ENCODE data around the gene NDUFA12.

The NDUFA12 gene

DNA sequence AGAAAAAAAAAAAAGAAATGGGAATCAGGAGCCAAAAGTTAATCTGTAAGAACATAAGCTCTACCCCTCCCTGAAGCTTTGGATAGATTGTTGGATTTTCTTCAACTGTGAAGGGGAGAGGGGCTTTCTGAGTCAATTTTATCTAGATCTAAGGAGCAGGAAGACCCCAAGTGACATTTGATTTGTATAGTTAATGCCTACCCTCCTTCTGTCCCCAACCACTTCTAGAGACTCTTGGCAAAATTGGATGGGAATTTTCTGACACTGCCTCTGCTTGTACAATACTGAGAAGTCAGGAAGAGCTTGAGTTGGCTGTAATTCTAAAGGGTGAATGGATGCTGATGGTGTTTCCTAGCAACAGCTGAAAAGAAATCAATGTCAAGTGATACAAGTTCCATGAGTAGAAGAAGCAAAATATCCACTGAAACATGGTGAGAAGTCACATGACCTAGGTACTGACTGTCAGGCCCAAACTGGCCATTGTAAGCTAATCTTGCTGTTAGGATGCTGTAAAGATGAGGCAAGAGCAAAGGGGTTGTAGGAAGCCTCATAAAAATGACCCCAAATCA is 42.2 kb downstream of the NDUFA12 start:
- H3K9me3 ChIP-seq (ENCODE audit: control insufficient read depth, low read length) = no peaks in the 10 kb centered on the region
- no peaks in the 10 kb centered on the region for H3K4me1 ChIP-seq (ENCODE audit: control insufficient read depth, insufficient read depth, low read length)
- H3K27me3 ChIP-seq (replicated peaks; ENCODE audit: control insufficient read depth, insufficient read depth, low read length) = no peaks in the 10 kb centered on the region
- H3K36me3 ChIP-seq (ENCODE audit: control insufficient read depth, insufficient read depth, low read length, severe bottlenecking) = no peaks in the 10 kb centered on the region
- no peak for DNase-seq (ENCODE audit: low read depth)
- H3K4me3 ChIP-seq (ENCODE audit: low read length) = no peak overlapping the region
- no peak overlapping the region for H3K9ac ChIP-seq (ENCODE audit: low read length)

DNA sequence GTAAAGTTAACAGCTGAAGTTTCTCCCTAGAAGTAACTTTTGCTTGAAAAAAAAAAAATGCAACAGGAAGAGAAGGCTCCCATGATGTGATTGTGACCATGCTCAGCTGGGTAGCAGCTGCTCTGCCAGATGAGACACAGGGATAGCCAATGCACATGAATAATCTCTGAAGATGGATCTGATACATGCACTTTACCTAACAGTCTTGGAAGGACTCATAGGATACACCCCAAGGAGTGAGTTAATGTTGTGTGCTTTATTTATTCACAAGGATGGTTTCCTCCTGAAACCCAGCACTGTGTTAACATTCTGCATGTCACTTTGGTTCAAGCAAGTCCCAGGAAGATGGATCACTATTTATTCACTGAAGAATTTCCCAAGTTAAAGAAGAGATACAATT is 46.5 kb downstream of the NDUFA12 start:
- Histone ChIP-seq H3K4me1 (ENCODE audit: control insufficient read depth, insufficient read depth, low read length) (peaks cover 9% of the 10 kb centered on the region), H3K9ac (ENCODE audit: low read length) (no peak overlapping the region), H3K27me3 (replicated peaks; ENCODE audit: control insufficient read depth, insufficient read depth, low read length) (no peaks in the 10 kb centered on the region), H3K4me3 (ENCODE audit: low read length) (no peak overlapping the region), H3K36me3 (ENCODE audit: control insufficient read depth, insufficient read depth, low read length, severe bottlenecking) (no peaks in the 10 kb centered on the region), H3K9me3 (ENCODE audit: control insufficient read depth, low read length) (no peaks in the 10 kb centered on the region)
- DNase-seq (ENCODE audit: low read depth) = no peak

DNA sequence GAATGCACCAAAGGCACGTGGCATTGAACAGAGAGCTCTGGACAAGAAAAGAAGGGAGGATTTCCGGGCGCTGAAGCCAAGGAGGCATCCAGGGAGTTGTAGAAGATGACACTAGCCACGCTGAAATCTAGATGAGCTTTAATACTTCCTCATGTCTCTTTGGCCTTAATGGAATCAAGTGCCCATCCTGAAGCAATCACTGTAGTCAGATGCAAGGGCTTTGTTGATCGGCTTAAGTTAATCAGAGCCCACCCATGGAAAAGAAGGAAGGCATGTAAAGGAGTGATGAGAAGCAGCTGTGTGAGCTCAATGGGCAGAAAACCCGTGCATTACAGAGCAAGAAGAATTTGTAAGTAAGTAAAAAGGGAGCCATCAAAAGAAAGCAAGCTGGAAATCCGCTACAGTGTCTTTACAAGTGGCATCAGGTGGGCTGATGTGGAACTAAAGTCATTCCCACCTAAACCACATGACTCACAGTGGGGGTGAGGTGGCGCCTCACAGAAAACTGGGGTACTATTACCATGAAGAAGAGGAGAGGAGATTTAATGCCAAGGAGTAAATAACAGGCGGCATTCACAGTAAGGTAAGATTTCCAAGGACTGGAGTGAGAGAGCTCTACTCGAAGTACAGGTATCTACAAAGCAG is 48.4 kb downstream of the NDUFA12 start:
- Histone ChIP-seq H3K36me3 (ENCODE audit: control insufficient read depth, insufficient read depth, low read length, severe bottlenecking) (no peaks in the 10 kb centered on the region), H3K4me3 (ENCODE audit: low read length) (no peak overlapping the region), H3K9ac (ENCODE audit: low read length) (no peak overlapping the region), H3K27me3 (replicated peaks; ENCODE audit: control insufficient read depth, insufficient read depth, low read length) (no peaks in the 10 kb centered on the region), H3K9me3 (ENCODE audit: control insufficient read depth, low read length) (no peaks in the 10 kb centered on the region), H3K4me1 (ENCODE audit: control insufficient read depth, insufficient read depth, low read length) (peaks cover 9% of the 10 kb centered on the region)
- DNase-seq (ENCODE audit: low read depth) = no peak

- Histone ChIP-seq H3K4me3 (ENCODE audit: low read length) (no peak overlapping the region), H3K9me3 (ENCODE audit: control insufficient read depth, low read length) (no peaks in the 10 kb centered on the region), H3K36me3 (ENCODE audit: control insufficient read depth, insufficient read depth, low read length, severe bottlenecking) (no peaks in the 10 kb centered on the region), H3K4me1 (ENCODE audit: control insufficient read depth, insufficient read depth, low read length) (peaks cover 9% of the 10 kb centered on the region), H3K27me3 (replicated peaks; ENCODE audit: control insufficient read depth, insufficient read depth, low read length) (no peaks in the 10 kb centered on the region), H3K9ac (ENCODE audit: low read length) (no peak overlapping the region)
- DNase-seq (ENCODE audit: low read depth) = peak; percentile 19
Measured at GRCh38 chr12:94954029-94954685, 49.3 kb downstream of the NDUFA12 start.

- H3K4me1 ChIP-seq (ENCODE audit: control insufficient read depth, insufficient read depth, low read length) = peaks cover 9% of the 10 kb centered on the region
- no peak for DNase-seq (ENCODE audit: low read depth)
Measured at GRCh38 chr12:94952325-94952724, 51.2 kb downstream of the NDUFA12 start.

DNA sequence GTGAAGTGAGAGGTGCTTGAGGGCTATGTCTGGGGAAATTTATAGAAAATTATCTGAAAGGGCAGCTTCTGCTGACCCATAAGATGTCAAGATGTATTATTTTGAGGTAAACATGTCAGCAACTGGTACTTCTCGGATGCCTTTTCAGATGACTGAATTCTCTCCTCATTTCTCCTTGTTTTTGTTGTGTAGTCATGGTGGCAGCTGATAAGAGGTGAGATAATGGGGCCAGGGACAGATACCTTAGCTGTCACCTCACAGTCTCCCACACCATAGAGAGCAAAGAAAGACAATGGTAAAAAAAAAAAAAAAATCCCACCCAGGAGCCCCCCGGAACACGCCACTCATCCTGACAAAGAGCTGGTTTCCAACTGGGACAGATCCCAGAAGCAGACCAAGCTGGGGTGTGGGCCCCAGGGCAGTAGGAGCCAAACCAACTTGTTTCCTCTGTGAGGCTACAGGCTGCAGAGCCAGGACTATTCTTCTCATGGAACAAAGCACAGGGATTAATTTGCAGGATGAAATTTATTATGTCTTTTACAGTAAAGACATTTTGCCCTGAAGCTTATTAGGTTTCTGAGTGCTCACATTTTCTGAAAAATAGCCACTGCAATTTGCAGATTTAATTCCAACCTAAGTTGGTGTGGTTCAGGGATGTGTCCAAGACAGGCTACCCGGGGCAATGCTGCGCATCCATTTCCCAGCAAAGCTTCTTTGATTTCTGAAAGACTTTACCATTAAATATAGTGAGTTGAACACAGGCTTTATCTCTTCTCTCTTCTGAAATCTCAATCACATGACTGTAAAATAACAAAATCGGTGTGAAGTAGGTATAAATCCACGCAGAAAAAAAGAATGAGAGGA is 52.2 kb downstream of the NDUFA12 start:
- H3K9ac ChIP-seq (ENCODE audit: low read length) = no peak overlapping the region
- no peaks in the 10 kb centered on the region for H3K27me3 ChIP-seq (replicated peaks; ENCODE audit: control insufficient read depth, insufficient read depth, low read length)
- no peak for DNase-seq (ENCODE audit: low read depth)
- H3K4me3 ChIP-seq (ENCODE audit: low read length) = no peak overlapping the region
- H3K4me1 ChIP-seq (ENCODE audit: control insufficient read depth, insufficient read depth, low read length) = peaks cover 9% of the 10 kb centered on the region
- H3K9me3 ChIP-seq (ENCODE audit: control insufficient read depth, low read length) = no peaks in the 10 kb centered on the region
- no peaks in the 10 kb centered on the region for H3K36me3 ChIP-seq (ENCODE audit: control insufficient read depth, insufficient read depth, low read length, severe bottlenecking)

More at GRCh38 chr12:94952325-94952724, 51.2 kb downstream of the NDUFA12 start:
- no peaks in the 10 kb centered on the region for H3K9me3 ChIP-seq (ENCODE audit: control insufficient read depth, low read length)
- H3K36me3 ChIP-seq (ENCODE audit: control insufficient read depth, insufficient read depth, low read length, severe bottlenecking) = no peaks in the 10 kb centered on the region
- H3K9ac ChIP-seq (ENCODE audit: low read length) = no peak overlapping the region
- H3K27me3 ChIP-seq (replicated peaks; ENCODE audit: control insufficient read depth, insufficient read depth, low read length) = no peaks in the 10 kb centered on the region
- H3K4me3 ChIP-seq (ENCODE audit: low read length) = no peak overlapping the region

- Histone ChIP-seq H3K4me1 (ENCODE audit: control insufficient read depth, insufficient read depth, low read length) (peaks cover 5% of the 10 kb centered on the region), H3K9me3 (ENCODE audit: control insufficient read depth, low read length) (no peaks in the 10 kb centered on the region), H3K27me3 (replicated peaks; ENCODE audit: control insufficient read depth, insufficient read depth, low read length) (no peaks in the 10 kb centered on the region), H3K9ac (ENCODE audit: low read length) (no peak overlapping the region), H3K36me3 (ENCODE audit: control insufficient read depth, insufficient read depth, low read length, severe bottlenecking) (no peaks in the 10 kb centered on the region), H3K4me3 (ENCODE audit: low read length) (no peak overlapping the region)
- DNase-seq (ENCODE audit: low read depth) = no peak
Measured at GRCh38 chr12:94948232-94948810, 55.2 kb downstream of the NDUFA12 start.

DNA sequence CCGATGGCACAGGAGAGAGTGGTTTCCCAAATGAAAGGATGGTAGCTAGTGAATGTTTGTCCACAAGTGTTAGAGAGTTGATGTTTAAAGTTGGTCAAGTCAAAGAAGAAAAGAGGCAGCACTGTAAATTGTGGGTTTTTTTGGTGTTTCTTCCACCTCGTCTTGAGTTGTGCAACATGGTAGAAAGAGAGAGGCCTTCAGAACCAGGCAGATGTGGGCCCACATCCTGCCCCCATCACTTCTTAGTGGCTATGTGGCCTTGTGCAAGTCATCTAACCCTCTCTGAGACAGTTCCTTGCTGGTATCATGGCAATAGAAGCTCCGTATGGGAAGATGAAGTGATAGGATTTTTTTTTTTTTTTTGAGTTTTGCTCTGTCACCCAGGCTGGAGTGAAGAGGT is 60.8 kb downstream of the NDUFA12 start:
- Histone ChIP-seq H3K4me3 (ENCODE audit: low read length) (no peak overlapping the region), H3K4me1 (ENCODE audit: control insufficient read depth, insufficient read depth, low read length) (peaks cover 11% of the 10 kb centered on the region), H3K36me3 (ENCODE audit: control insufficient read depth, insufficient read depth, low read length, severe bottlenecking) (no peaks in the 10 kb centered on the region), H3K9me3 (ENCODE audit: control insufficient read depth, low read length) (no peaks in the 10 kb centered on the region), H3K9ac (ENCODE audit: low read length) (no peak overlapping the region), H3K27me3 (replicated peaks; ENCODE audit: control insufficient read depth, insufficient read depth, low read length) (no peaks in the 10 kb centered on the region)
- no peak for DNase-seq (ENCODE audit: low read depth)

DNA sequence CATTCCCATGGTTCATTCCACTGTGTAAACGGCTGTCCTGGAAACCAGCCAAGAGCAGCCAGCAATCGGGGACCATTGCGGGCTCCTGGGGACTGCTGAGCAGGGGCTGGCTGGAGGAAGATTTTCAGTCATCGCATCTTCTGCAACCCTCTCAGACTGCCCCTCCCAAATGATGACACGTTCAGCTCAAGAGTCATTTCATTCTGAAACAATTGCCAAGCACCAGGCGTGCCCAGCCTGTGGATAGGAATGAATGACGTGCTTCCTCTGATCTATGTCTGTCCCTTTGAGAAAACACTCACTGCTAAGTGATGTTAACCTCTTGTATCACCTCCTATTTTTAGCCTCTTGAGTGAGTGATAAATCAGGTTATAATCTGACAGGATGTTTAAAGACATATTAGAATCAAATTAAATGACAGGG is 62.0 kb downstream of the NDUFA12 start:
- Histone ChIP-seq H3K9me3 (ENCODE audit: control insufficient read depth, low read length) (no peaks in the 10 kb centered on the region), H3K36me3 (ENCODE audit: control insufficient read depth, insufficient read depth, low read length, severe bottlenecking) (no peaks in the 10 kb centered on the region), H3K27me3 (replicated peaks; ENCODE audit: control insufficient read depth, insufficient read depth, low read length) (no peaks in the 10 kb centered on the region), H3K4me1 (ENCODE audit: control insufficient read depth, insufficient read depth, low read length) (peaks cover 11% of the 10 kb centered on the region), H3K4me3 (ENCODE audit: low read length) (no peak overlapping the region), H3K9ac (ENCODE audit: low read length) (no peak overlapping the region)
- DNase-seq (ENCODE audit: low read depth) = peak; percentile 89

- Histone ChIP-seq H3K9ac (ENCODE audit: low read length) (no peak overlapping the region), H3K4me3 (ENCODE audit: low read length) (no peak overlapping the region), H3K27me3 (replicated peaks; ENCODE audit: control insufficient read depth, insufficient read depth, low read length) (no peaks in the 10 kb centered on the region), H3K36me3 (ENCODE audit: control insufficient read depth, insufficient read depth, low read length, severe bottlenecking) (no peaks in the 10 kb centered on the region), H3K9me3 (ENCODE audit: control insufficient read depth, low read length) (no peaks in the 10 kb centered on the region), H3K4me1 (ENCODE audit: control insufficient read depth, insufficient read depth, low read length) (peaks cover 11% of the 10 kb centered on the region)
- DNase-seq (ENCODE audit: low read depth) = no peak
Measured at GRCh38 chr12:94940771-94941170, 62.7 kb downstream of the NDUFA12 start.

GRCh38 chr12:94938583-94938982 is 64.9 kb downstream of the NDUFA12 start:
- Histone ChIP-seq H3K36me3 (ENCODE audit: control insufficient read depth, insufficient read depth, low read length, severe bottlenecking) (no peaks in the 10 kb centered on the region), H3K4me3 (ENCODE audit: low read length) (no peak overlapping the region), H3K27me3 (replicated peaks; ENCODE audit: control insufficient read depth, insufficient read depth, low read length) (no peaks in the 10 kb centered on the region), H3K9ac (ENCODE audit: low read length) (no peak overlapping the region), H3K9me3 (ENCODE audit: control insufficient read depth, low read length) (no peaks in the 10 kb centered on the region), H3K4me1 (ENCODE audit: control insufficient read depth, insufficient read depth, low read length) (peaks cover 11% of the 10 kb centered on the region)
- no peak for DNase-seq (ENCODE audit: low read depth)
